GM12865 (cell line): ENCODE data around the gene EIF4G3.
"Not testable (repeated sequence)": the region's sequence is repeated elsewhere in the genome, so short reads cannot be mapped to it uniquely, and the experiment has no call there.

Experiments used
- DNase-seq: peaks from one replicate; pipeline ENCODE4 v3.0.0; 2010; ENCODE audit warnings: low read depth
- H3K4me3 ChIP-seq: 2 replicates; pipeline ENCODE4 v1.5.1; 2011; ENCODE audit warnings: mild to moderate bottlenecking, low read depth, low read length, control low read depth
- TF ChIP-seq, protein P1 (sequence below): IDR thresholded peaks from 2 replicates; pipeline ENCODE4 v1.5.1; 2011; ENCODE audit warnings: low read length, control low read depth, low read depth, inconsistent platforms; ENCODE audit not compliant: insufficient read depth; ENCODE audit errors: missing control alignments

EIF4G3 gene

DNA sequence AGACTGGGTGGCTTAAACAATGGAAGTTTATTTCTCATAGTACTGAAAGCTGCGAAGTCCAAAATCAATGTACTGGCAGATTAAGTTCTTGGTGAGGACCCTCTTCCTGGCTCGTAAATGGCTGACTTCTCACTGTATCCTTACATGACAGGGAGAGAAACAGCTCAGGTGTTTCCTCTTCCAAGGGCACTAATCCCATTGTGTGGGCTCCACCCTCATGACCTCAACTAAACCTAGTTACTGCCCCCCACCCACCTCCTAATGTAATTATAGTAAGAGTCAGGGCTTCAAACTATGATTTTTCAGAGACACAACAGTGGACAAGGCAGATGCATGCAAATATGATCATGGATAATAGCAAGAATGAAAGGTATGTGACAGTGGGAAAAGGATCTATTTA is 308.4 kb downstream of the EIF4G3 start:
- TF ChIP-seq, protein P1, sequence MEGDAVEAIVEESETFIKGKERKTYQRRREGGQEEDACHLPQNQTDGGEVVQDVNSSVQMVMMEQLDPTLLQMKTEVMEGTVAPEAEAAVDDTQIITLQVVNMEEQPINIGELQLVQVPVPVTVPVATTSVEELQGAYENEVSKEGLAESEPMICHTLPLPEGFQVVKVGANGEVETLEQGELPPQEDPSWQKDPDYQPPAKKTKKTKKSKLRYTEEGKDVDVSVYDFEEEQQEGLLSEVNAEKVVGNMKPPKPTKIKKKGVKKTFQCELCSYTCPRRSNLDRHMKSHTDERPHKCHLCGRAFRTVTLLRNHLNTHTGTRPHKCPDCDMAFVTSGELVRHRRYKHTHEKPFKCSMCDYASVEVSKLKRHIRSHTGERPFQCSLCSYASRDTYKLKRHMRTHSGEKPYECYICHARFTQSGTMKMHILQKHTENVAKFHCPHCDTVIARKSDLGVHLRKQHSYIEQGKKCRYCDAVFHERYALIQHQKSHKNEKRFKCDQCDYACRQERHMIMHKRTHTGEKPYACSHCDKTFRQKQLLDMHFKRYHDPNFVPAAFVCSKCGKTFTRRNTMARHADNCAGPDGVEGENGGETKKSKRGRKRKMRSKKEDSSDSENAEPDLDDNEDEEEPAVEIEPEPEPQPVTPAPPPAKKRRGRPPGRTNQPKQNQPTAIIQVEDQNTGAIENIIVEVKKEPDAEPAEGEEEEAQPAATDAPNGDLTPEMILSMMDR: no peak
- DNase-seq: no peak
- no peak overlapping the region for H3K4me3 ChIP-seq

DNA sequence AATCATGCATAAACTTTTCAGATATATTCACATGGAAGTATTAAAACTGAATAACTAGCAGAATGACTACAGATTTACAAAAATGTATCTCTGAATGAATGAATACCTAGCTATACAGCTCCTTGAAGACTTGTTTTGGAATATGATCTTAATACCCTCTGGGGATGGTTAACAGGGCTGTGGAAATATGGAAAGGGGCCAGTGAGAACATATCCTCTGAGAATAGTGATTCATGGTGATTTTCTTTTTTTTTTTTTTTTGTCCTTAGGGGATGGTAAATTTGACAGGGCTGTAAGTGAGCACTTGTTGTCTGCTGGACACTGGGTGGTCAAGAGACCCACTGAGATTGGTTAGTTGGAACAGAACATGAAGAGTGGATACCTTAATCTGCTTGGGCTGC is 308.9 kb downstream of the EIF4G3 start:
- TF ChIP-seq, protein P1: no peak
- no peak for DNase-seq

DNA sequence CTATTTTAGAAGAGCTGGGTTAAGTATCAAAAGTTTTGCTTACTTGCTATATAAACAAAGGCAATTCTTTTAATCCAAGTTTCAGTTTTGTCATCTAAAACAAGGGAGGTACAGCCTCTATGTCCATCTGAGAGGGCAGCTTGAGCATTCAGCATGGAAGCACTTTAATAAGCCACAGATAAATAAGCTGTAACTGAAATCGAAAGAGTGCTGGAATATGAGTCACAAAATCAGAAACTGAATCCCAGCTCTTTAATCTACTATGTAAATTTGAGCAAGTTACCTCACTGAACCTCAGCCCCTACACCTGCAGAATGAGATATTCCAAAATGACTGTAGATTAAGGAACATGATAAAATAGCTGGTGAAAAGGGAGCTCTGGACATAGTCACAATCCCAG is 309.6 kb downstream of the EIF4G3 start:
- no peak for DNase-seq
- TF ChIP-seq, protein P1: no peak
- H3K4me3 ChIP-seq: no peak overlapping the region

More for the DNA sequence above, 308.9 kb downstream of the EIF4G3 start:
- no peak overlapping the region for H3K4me3 ChIP-seq

DNA sequence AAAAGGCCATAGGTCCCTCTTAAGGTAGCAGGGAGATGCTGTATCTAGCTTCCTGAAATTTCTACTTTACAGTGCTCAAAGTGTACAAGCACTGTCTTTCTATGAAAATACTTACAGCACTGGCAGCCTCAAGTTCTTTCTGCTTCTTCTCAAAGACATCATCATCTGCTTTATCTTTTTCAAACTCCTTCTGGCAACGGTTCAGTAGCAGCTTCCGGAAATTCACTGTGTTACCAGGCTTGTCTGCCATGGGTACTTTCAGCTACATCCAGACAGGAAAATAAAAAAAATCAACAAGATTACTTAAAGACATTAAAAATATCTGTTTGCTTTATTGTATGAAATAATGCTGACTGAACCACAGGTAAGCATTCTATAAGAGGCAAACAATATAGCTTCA is 311.7 kb downstream of the EIF4G3 start:
- no peak for DNase-seq
- TF ChIP-seq, protein P1: no peak
- no peak overlapping the region for H3K4me3 ChIP-seq

DNA sequence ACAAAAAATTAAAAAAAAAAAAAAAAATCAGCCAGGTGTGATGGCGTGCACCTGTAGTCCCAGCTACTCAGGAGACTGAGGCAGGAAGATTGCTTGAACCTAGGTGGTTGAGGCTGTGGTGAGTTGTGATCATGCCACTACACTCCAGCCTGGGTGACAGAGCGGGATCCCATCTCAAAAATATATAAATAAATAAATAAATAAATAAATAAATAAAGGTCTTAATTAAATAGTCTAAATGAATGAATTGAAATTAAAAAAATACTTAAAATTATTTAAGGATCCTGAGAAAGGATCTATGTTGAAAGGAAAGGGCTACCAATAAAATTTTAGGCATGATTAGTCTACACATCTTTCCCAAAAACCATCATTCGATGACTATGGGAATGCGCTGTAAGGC is 322.2 kb downstream of the EIF4G3 start:
- DNase-seq: no peak
- H3K4me3 ChIP-seq: no peak overlapping the region
- TF ChIP-seq, protein P1: no peak

DNA sequence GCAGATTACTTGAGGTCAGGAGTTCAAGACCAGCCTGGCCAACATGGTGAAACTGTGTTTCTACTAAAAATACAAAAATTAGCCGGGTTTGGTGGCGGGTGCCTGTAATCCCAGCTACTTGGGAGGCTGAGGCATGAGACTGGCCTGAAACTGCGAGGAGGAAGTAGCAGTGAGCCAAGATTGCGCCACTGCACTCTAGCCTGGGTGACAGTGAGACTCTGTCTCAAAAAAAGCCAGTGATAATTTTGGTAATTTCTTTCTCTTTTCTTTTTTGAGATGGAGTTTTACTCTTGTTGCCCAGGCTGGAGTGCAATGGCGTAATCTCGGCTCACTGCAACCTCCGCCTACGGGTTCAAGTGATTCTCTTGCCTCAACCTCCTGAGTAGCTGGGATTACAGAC is 324.9 kb downstream of the EIF4G3 start:
- H3K4me3 ChIP-seq, DNase-seq: not testable (repeated sequence)

DNA sequence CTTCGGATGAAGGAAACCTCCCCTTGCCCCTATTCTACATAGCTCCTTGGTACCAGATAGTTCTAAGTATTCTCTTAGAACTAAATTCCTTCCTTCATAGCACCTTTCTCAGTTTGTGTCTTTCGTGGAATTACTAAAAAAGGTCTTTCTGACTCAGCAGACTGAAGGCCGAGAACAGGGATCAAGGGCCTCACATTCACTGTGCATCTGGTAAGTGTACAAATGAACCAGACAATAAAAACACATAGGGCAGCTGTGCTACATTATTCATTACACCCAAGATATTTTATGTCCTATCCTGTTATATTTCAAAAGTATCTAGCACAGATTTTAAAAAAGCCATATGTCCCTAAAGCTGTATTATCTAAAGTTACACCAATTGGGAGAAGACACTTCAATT is 326.7 kb downstream of the EIF4G3 start:
- DNase-seq: no peak
- no peak overlapping the region for H3K4me3 ChIP-seq
- TF ChIP-seq, protein P1: no peak

DNA sequence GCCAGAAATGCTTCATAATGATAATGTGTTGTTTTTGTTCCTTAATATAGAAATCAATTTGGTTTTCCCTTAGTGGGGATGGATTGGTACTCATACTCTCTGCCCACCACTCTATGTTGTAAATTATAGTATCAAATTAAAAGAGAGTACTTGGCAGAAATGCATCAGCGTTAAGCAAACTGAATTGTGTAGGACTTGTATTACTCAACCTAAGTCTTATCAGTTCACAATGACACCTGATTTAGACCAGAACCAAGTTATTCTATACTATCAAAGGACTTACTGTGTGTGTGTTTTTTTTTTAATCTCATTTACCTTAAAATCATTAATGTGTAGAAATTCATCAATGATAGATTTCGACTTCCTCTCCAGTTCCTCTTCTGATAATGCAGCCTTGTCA is 327.6 kb downstream of the EIF4G3 start:
- TF ChIP-seq, protein P1: no peak
- no peak overlapping the region for H3K4me3 ChIP-seq
- no peak for DNase-seq
